Breast epithelium (tissue), 4 donors: ENCODE results near the gene CLN3. TPM values are rescaled to one million over a fixed set of nuclear protein-coding genes. Genes with fewer than 3 reads are reported as not detected.

Experiments used
- DNase-seq, 2 donors: peaks; one replicate each; pipeline ENCODE4 v3.0.0-alpha.2; 2019; ENCODE audit warnings: low spot score in 2 of 2
- H3K27ac ChIP-seq, 2 donors: fragments of 200-600 bp; sonication (generic) in 1 of 2; one replicate each; pipeline ENCODE4 v1.5.1; 2016 to 2019; ENCODE audit warnings: mild to moderate bottlenecking in 1 of 2
- H3K27me3 ChIP-seq, 2 donors: fragments of 200-600 bp; sonication (generic) in 1 of 2; one replicate each; pipeline versions ENCODE4 v1.5.1 to v1.6.0; 2017 to 2019; ENCODE audit warnings: control low read depth in 1 of 2, mild to moderate bottlenecking in 1 of 2
- H3K36me3 ChIP-seq: fragments of 200-600 bp; one replicate; pipeline ENCODE4 v1.5.1; 2019
- H3K4me1 ChIP-seq, 2 donors: fragments of 200-600 bp; sonication (generic); one replicate each; pipeline ENCODE4 v1.5.1; 2016 to 2019; ENCODE audit warnings: control low read depth in 1 of 2
- H3K4me3 ChIP-seq, 3 donors: fragments of 200-600 bp; sonication (generic); 1 replicate in 2 of 3; 2 replicates in 1 of 3; pipeline ENCODE4 v1.5.1; 2016 to 2019; ENCODE audit warnings: mild to moderate bottlenecking in 3 of 3, moderate library complexity in 2 of 3
- H3K9me3 ChIP-seq, 2 donors: fragments of 200-600 bp; sonication (generic) in 1 of 2; one replicate each; pipeline ENCODE4 v1.5.1; 2016 to 2019; ENCODE audit warnings: control low read depth in 1 of 2
- POLR2A ChIP-seq: fragments of 450-650 bp; IDR thresholded peaks from one replicate; pipeline ENCODE4 v1.6.1; 2016; ENCODE audit warnings: antibody characterized with exemption, mild to moderate bottlenecking, moderate library complexity
- POLR2AphosphoS5 ChIP-seq, 3 donors: sonication (generic); formaldehyde crosslinking; IDR thresholded peaks; one replicate each; pipeline ENCODE4 v1.6.1; 2017; ENCODE audit warnings: antibody characterized with exemption in 3 of 3
- intact Hi-C: fragments of 100-400 bp; cut with DNase I; formaldehyde crosslinking; loops from one replicate; pipeline ENCODE4 v1.15.1; 2023; ENCODE audit warnings: low total_unique reads
- total RNA-seq, 3 donors: library from RNA; depleted of rRNA; stranded (reverse); fragments of >200 nt; gene quantifications; one replicate each; pipeline ENCODE4 v1.1.0, GENCODE V29; 2016
- TF ChIP-seq, protein P1 (sequence below), 3 donors: fragments of 450-650 bp; IDR thresholded peaks; one replicate each; pipeline ENCODE4 v1.5.1; 2016 to 2017; ENCODE audit warnings: antibody characterized with exemption in 3 of 3, mild to moderate bottlenecking in 3 of 3, moderate library complexity in 3 of 3

The CLN3 gene
- total RNA-seq, 3 donors from 2014 or later: 25.1 to 39.1 (median 38.7) TPM

DNA sequence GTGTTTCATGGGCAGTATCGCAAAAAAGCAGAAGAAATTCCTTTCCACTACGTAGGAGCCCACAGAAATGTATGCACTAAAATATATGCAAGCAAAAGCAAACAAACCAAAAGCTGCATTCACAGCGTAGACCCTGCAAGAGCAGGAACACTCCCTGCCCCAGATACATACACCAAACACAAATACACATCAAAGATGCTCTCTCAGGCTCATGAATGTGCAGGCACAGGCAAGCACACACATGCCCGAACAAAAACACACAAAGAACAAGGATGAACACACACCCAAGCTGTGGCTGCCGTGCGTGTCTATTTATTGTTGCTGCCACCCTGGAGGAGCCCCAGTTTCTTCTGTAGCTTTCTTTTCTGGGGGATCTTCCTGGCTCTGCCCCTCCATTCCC is 45.2 kb upstream of the CLN3 start:
- Histone ChIP-seq H3K36me3 (no peaks in the 10 kb centered on the region), H3K9me3 (no peaks in the 10 kb centered on the region), H3K27me3 (no peaks in the 10 kb centered on the region), H3K4me1 (peaks cover 0 to 10% of the 10 kb centered on the region in 2 donors), H3K27ac (peak overlapping the region; percentile 99), H3K4me3 (peak overlapping the region; percentile 56 to 86 (median 69))
- no peak for DNase-seq
- intact Hi-C loops: no loop called here
- no peak for TF ChIP-seq POLR2AphosphoS5 (IDR thresholded peaks at IDR 0.05)
- TF ChIP-seq, protein P1, sequence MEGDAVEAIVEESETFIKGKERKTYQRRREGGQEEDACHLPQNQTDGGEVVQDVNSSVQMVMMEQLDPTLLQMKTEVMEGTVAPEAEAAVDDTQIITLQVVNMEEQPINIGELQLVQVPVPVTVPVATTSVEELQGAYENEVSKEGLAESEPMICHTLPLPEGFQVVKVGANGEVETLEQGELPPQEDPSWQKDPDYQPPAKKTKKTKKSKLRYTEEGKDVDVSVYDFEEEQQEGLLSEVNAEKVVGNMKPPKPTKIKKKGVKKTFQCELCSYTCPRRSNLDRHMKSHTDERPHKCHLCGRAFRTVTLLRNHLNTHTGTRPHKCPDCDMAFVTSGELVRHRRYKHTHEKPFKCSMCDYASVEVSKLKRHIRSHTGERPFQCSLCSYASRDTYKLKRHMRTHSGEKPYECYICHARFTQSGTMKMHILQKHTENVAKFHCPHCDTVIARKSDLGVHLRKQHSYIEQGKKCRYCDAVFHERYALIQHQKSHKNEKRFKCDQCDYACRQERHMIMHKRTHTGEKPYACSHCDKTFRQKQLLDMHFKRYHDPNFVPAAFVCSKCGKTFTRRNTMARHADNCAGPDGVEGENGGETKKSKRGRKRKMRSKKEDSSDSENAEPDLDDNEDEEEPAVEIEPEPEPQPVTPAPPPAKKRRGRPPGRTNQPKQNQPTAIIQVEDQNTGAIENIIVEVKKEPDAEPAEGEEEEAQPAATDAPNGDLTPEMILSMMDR (IDR thresholded peaks at IDR 0.05): no peak
- TF ChIP-seq POLR2A: no peak

DNA sequence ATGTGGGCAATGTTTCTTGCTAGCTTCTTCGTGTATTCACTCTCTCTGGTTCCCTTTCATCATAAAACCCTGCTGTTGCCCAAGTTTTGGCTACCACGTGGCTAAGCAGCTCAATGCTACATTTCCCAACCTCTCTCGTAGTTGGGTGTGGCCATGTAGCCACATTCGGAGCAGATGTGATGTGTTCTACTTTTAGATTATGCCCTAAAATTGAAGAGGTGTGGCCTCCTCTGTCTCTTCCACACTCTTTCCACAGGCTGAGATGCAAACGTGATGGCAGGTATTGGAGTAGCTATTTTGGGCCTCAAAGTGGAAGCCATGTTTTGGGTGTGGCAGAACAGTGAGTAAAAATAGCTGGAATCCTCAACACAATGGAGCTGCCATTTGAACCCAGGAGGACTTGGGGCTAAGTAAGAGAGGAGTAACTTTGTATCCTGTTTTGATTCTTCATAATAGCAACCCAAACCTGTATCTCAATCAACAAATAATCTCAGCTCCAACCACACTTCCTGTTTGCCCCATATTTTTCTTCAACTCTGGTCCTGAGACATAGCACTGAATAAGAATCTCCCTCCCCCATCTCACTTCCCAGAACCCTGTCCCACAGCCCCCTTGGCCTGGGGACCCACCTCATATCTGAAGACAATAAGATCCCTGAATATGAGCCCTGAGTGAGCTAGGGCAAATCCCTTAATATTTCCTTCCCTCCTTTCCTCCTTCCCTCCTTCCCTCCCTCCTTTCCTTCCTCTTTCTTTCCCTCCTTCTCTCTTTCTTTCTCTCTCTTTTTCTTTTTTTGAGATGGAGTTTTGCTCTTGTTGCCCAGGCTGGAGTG is 42.9 kb upstream of the CLN3 start:
- TF ChIP-seq POLR2A (no peak), POLR2AphosphoS5 (IDR thresholded peaks at IDR 0.05) (peak; percentile 57 to 99 (median 79))
- TF ChIP-seq, protein P1 (IDR thresholded peaks at IDR 0.05): no peak

DNA sequence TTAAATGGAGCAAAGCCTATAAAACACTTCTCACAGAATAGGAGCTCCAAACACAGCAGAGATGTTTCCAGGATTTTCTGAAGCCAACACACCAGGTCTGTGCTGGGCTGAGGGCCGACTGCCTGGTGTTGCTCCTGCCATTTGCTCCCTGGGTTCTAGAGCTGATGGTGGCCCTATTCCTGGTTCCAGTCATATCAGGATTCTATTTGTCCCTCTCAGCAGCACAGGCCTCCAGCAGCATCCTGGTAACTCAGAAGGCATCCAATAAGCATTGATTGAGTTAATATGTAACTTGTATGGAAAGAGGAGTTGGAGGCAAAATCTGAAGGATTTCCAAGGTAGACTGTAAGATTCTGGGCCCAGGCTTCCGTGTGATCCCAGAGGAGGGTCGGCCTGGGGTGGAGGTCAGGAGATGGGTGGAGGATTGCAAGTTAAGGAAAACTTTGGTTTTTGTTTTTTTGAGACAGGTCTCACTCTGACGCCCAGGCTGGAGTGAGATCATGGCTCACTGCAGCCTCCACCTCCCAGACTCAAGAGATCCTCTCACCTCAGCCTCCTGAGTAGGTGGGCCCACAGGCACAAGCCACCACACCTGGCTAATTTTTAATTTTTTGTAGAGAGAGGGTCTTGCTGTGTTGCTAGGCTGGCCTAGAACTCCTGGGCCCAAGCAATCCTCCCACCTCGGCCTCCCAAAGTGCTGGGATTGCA is 41.2 kb upstream of the CLN3 start:
- TF ChIP-seq POLR2AphosphoS5 (IDR thresholded peaks at IDR 0.05) (no peak), POLR2A (no peak)
- TF ChIP-seq, protein P1 (IDR thresholded peaks at IDR 0.05): no peak
- H3K9me3 ChIP-seq: no peaks in the 10 kb centered on the region
- no peaks in the 10 kb centered on the region for H3K27me3 ChIP-seq
- peak overlapping the region; percentile 66 to 75 for H3K27ac ChIP-seq
- no peak for DNase-seq
- intact Hi-C loops: no loop called here
- no peak overlapping the region for H3K4me3 ChIP-seq
- H3K36me3 ChIP-seq: no peaks in the 10 kb centered on the region
- peaks cover 0 to 5% of the 10 kb centered on the region in 2 donors for H3K4me1 ChIP-seq

More for the DNA sequence above, 42.9 kb upstream of the CLN3 start:
- no peaks in the 10 kb centered on the region for H3K27me3 ChIP-seq
- no peak for DNase-seq
- H3K27ac ChIP-seq: peak overlapping the region; percentile 66 to 75
- H3K9me3 ChIP-seq: no peaks in the 10 kb centered on the region
- no peak overlapping the region for H3K4me3 ChIP-seq
- H3K4me1 ChIP-seq: peaks cover 0 to 10% of the 10 kb centered on the region in 2 donors
- intact Hi-C loops: no loop called here
- no peaks in the 10 kb centered on the region for H3K36me3 ChIP-seq

DNA sequence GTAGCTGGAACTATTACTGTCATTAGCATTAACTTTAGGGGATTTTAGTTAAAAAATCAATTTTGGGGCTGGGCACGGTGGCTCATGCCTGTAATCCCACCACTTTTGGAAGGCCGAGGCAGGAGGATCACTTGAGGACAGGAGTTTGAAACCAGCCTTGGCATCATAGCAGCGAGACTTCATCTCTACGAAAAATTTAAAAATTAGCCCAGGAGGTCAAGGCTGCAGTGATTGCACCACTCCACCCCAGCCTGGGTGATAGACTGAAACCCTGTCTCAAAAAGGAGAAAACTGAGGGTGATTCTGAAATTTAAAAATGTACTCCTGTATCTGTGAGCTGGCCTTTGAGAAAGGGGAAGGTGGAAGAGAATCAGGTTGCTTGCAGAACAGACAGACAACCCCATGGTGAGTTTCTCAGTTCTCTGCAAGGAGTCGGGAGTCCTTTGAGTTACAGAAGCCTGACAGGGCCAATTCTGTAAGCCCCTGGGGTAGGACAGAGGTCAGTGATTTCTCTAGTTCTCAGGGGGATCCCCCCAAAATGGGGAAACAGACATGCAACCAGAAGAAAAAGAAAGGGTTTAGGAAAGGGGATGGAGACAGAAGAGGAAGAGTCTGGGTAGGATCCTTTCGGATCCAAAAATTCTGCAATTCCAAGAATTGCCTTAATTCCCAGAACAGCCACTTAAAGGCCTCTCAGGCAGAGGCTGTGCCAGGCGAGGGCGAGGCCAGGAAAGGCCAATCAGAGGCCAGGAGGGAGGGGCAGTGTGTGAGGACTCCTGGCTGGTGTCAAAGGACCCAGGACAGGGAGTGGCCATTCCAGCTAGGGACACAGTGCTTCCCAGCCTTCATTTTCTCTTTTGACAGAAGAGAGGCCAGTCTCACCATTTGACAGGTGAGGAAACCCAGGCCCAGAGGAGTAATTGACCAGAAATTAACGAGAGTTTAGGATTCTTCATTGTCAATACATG is 40.2 kb upstream of the CLN3 start:
- peak in 1 of 2 donors; percentile 69 for DNase-seq
- intact Hi-C loops: no loop called here
- Histone ChIP-seq H3K36me3 (no peaks in the 10 kb centered on the region), H3K9me3 (no peaks in the 10 kb centered on the region), H3K27ac (peak overlapping the region; percentile 66 to 75), H3K27me3 (no peaks in the 10 kb centered on the region), H3K4me3 (no peak overlapping the region), H3K4me1 (peaks cover 0 to 5% of the 10 kb centered on the region in 2 donors)
- TF ChIP-seq POLR2AphosphoS5 (IDR thresholded peaks at IDR 0.05): peak in 2 of 3 donors; percentile 79 to 85
- TF ChIP-seq, protein P1 (IDR thresholded peaks at IDR 0.05): no peak
